Smooth muscle cell (in vitro differentiated cells): ENCODE results near the gene NPHP4. TPM values are rescaled to one million over a fixed set of nuclear protein-coding genes. Genes with fewer than 3 reads are reported as not detected.

Experiments used
- DNase-seq: peaks from one replicate; lab custom pipeline; 2025; ENCODE audit not compliant: unreplicated experiment; lab: John Stamatoyannopoulos, UW
- H2AFZ ChIP-seq: fragments of 200-600 bp; sonication (generic); 2 replicates; pipeline ENCODE4 v1.6.0; 2016; ENCODE audit warnings: antibody characterized with exemption, low read depth, mild to moderate bottlenecking
- H3F3A ChIP-seq: fragments of 200-600 bp; sonication (generic); 2 replicates; pipeline ENCODE4 v1.6.0; 2017; ENCODE audit warnings: antibody characterized with exemption, low read depth
- H3K27ac ChIP-seq: fragments of 200-600 bp; sonication (generic); 2 replicates; pipeline ENCODE4 v1.5.1; 2016; ENCODE audit warnings: low read depth, mild to moderate bottlenecking
- H3K27me3 ChIP-seq: fragments of 200-600 bp; sonication (generic); 2 replicates; pipeline ENCODE4 v1.6.1; 2016; ENCODE audit warnings: low read depth, mild to moderate bottlenecking
- H3K36me3 ChIP-seq: fragments of 200-600 bp; sonication (generic); 2 replicates; pipeline ENCODE4 v1.5.1; 2016; ENCODE audit warnings: low read depth
- H3K4me1 ChIP-seq: fragments of 200-600 bp; sonication (generic); 2 replicates; pipeline ENCODE4 v1.5.1; 2016; ENCODE audit warnings: low read depth
- H3K4me2 ChIP-seq: fragments of 200-600 bp; sonication (generic); 2 replicates; pipeline ENCODE4 v1.6.0; 2016; ENCODE audit warnings: mild to moderate bottlenecking
- H3K4me3 ChIP-seq: fragments of 200-600 bp; sonication (generic); 2 replicates; pipeline ENCODE4 v1.5.1; 2016; ENCODE audit warnings: mild to moderate bottlenecking
- H3K79me2 ChIP-seq: fragments of 200-600 bp; sonication (generic); 2 replicates; pipeline ENCODE4 v1.6.0; 2016; ENCODE audit warnings: low read depth, mild to moderate bottlenecking
- H3K9ac ChIP-seq: fragments of 200-600 bp; sonication (generic); 2 replicates; pipeline ENCODE4 v1.6.0; 2016; ENCODE audit warnings: low read depth
- H3K9me3 ChIP-seq: fragments of 200-600 bp; sonication (generic); replicated peaks from 2 replicates; pipeline ENCODE4 v1.5.1; 2016; ENCODE audit warnings: low read depth
- H4K20me1 ChIP-seq: fragments of 200-600 bp; sonication (generic); 2 replicates; pipeline ENCODE4 v1.6.0; 2016; ENCODE audit warnings: low read depth
- WGBS: methylation state at CpG from one replicate; pipeline ENCODE4 v1.1.7; 2016; ENCODE audit warnings: low lambda C conversion rate; 5-methylcytosine and 5-hydroxymethylcytosine counted together
- polyA plus RNA-seq: library from polyadenylated mRNA; unstranded; fragments of >200 nt; fragmentation: Nextera tagmentation; extraction: Ambion mirVana; gene quantifications from 2 replicates; pipeline ENCODE4 v1.2.1, GENCODE V29; 2016
- total RNA-seq: library from RNA; depleted of rRNA; stranded (reverse); fragments of >200 nt; gene quantifications from 2 replicates; pipeline ENCODE4 v1.2.3, GENCODE V29; 2014
- TF ChIP-seq, protein P1 (sequence below): fragments of 200-600 bp; sonication (generic); IDR thresholded peaks from 2 replicates; pipeline ENCODE4 v1.5.1; 2017; ENCODE audit warnings: borderline replicate concordance, mild to moderate bottlenecking, antibody characterized with exemption; ENCODE audit not compliant: insufficient read depth, poor library complexity, severe bottlenecking

Gene NPHP4
- total and polyA plus RNA-seq, 2 experiments from 2014 or later: 5.4 to 8.4 TPM

DNA sequence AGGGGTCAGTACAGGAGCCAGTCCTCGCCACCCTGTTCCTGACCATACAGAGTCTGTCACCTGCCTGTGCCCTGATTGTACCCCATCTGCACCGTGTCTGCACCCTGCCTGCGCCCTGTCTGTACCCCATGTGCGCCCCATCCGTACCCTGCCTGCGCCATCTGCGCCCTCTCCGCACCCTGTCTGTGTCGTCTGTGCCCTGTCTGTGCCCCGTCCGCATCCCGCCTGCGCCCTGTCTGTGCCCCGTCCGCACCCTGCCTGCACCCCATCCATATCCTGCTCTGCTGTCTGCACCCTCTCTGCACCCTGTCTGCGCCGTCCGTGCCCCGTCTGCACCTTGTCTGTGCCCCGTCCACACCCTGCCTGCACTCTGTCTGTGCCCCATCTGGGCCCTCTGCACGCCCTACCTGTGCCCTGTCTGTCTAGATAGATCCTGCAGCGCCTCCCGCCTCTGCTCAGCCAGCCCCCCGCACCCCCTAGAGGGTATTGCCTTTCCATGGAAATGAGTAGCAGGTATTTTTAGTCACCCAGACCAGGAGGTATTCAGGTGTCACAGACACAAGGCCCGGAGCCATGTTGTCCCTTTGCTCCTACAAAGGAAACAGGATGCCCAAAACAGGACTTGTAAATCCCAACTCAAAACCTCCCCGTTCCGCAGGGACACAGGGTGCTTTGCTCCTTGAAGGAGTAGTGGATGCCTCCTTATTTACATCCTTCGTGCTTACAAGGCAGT is 7.7 kb upstream of the NPHP4 start:
- Histone ChIP-seq H3K27me3 (no peaks in the 10 kb centered on the region), H3K27ac (no peak overlapping the region), H3K79me2 (no peaks in the 10 kb centered on the region), H3K4me1 (peaks cover 15% of the 10 kb centered on the region), H3K4me3 (no peak overlapping the region), H2AFZ (no peak overlapping the region), H3K9ac (no peak overlapping the region), H4K20me1 (no peaks in the 10 kb centered on the region), H3K4me2 (no peak overlapping the region), H3F3A (no peaks in the 10 kb centered on the region), H3K9me3 (no peaks in the 10 kb centered on the region), H3K36me3 (no peaks in the 10 kb centered on the region)
- TF ChIP-seq, protein P1, sequence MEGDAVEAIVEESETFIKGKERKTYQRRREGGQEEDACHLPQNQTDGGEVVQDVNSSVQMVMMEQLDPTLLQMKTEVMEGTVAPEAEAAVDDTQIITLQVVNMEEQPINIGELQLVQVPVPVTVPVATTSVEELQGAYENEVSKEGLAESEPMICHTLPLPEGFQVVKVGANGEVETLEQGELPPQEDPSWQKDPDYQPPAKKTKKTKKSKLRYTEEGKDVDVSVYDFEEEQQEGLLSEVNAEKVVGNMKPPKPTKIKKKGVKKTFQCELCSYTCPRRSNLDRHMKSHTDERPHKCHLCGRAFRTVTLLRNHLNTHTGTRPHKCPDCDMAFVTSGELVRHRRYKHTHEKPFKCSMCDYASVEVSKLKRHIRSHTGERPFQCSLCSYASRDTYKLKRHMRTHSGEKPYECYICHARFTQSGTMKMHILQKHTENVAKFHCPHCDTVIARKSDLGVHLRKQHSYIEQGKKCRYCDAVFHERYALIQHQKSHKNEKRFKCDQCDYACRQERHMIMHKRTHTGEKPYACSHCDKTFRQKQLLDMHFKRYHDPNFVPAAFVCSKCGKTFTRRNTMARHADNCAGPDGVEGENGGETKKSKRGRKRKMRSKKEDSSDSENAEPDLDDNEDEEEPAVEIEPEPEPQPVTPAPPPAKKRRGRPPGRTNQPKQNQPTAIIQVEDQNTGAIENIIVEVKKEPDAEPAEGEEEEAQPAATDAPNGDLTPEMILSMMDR: no peak
- DNase-seq: no peak
- WGBS: 95% methylated on average over 22 of the region's 28 CpGs

DNA sequence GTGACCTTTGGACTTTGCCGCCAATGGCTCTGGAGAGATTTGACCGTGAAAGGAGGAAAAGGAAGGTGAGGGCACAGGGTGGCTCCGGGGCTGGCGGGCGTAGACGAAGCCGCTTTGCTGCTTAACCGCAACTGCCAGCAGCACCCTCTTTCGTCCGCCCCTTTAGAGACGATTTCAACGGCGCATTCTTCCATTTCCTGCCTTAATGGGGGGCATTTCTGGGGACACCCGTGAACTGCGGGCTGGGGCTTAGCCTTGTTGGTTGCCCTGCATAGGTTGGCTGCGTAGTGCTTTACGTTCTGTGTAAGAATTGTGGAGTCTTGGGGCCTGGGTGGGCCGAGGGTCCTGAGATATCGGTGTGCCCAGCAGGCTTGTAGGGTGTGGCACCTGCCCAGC is 6.7 kb upstream of the NPHP4 start:
- H3K36me3 ChIP-seq: no peaks in the 10 kb centered on the region

DNA sequence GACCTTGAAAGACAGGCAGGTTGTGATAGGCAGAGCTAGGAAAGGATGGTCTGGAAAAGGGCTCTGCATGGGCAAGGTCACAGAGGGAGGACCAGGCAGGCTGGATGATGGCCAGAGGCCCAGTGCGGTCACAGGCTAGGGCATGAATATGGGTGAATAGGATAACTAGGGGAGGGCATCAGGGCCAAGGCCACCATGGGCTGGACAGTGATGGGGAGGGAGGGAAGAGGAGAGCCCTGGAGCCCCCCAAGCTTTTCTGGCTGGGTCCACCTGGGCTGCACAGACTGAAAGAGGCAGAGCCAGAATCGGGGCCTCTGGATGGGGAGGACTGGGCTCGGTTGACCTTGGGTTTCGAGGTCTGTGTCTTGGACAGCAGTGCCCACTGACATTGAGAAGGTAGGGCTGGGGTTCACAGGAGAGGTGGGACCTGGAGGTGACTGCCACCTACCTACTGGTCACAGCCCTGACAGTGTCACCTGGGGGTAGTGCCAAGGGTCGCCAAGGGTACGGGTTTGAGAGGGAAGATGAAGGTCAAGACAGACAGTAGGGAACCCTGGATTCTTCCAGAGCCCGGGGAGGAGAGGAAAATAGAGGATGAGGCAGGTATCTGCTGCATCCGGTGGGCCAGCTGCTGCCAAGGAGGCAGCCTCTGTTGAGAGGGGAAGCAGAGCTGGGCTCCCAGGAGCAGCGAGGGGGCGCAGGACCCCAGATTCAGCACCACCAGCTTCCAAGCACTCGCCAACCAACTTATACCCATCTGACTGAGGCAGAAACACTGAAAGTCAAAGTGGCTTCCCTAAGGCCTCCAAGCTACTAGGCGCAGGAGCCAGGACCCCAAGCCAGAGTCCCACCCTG is 6.1 kb upstream of the NPHP4 start:
- TF ChIP-seq, protein P1: no peak
- no peak for DNase-seq
- Histone ChIP-seq H3K4me2 (no peak overlapping the region), H3K4me1 (peaks cover 16% of the 10 kb centered on the region), H3F3A (no peaks in the 10 kb centered on the region), H2AFZ (no peak overlapping the region), H3K27ac (no peak overlapping the region), H3K79me2 (no peaks in the 10 kb centered on the region), H4K20me1 (no peaks in the 10 kb centered on the region), H3K4me3 (no peak overlapping the region), H3K36me3 (no peaks in the 10 kb centered on the region), H3K27me3 (peaks cover 10% of the 10 kb centered on the region), H3K9me3 (no peaks in the 10 kb centered on the region), H3K9ac (no peak overlapping the region)
- WGBS: 94% methylated on average over 12 of the region's 12 CpGs

More for the DNA sequence above, 6.7 kb upstream of the NPHP4 start:
- 93% methylated on average over 19 of the region's 19 CpGs for WGBS
- Histone ChIP-seq H3K4me3 (no peak overlapping the region), H4K20me1 (no peaks in the 10 kb centered on the region), H2AFZ (no peak overlapping the region), H3K9me3 (no peaks in the 10 kb centered on the region), H3K79me2 (no peaks in the 10 kb centered on the region), H3K4me1 (peaks cover 14% of the 10 kb centered on the region), H3K27ac (no peak overlapping the region), H3K27me3 (peaks cover 3% of the 10 kb centered on the region), H3K9ac (no peak overlapping the region), H3K4me2 (no peak overlapping the region), H3F3A (no peaks in the 10 kb centered on the region)
- TF ChIP-seq, protein P1: no peak
- DNase-seq: no peak
